ENCODE results near the gene FAM219B.
"Not testable (repeated sequence)": the region's sequence is repeated elsewhere in the genome, so short reads cannot be mapped to it uniquely, and the experiment has no call there.

Gene FAM219B, protein sequence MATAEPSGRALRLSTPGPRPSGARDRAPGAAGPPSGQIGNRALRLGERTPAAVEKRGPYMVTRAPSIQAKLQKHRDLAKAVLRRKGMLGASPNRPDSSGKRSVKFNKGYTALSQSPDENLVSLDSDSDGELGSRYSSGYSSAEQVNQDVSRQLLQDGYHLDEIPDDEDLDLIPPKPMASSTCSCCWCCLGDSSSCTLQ

DNA sequence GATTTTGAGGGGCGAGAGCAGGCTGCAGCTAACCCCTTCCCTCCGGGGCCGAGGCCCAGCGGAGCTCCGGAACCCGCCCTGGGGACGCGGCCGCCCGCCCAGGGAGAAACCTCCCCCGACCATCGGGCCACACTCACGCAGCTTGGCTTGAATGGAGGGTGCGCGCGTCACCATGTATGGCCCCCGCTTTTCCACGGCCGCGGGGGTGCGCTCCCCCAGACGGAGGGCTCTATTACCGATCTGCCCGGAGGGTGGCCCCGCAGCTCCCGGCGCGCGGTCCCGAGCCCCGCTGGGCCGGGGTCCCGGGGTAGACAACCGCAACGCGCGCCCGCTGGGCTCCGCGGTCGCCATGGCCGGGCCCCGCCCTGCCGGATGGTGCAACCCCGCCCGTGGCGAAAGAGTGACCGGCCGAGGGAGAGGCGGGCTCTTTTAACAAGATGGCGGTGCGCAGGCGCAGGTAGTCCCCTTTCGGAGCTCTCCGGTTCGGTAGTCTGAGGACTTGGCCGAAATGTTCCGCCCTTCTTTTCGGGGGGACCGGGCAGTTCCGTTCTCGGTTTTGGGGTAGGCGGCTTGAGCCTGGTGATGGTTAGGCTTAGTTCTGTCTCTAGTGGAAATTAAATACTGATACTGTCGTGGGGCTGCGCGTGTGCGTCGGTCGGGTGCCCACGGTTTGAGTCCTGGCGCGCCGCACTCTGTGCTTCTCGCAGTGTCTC is at the start of gene FAM219B:
Gene FAM219B (minus strand): TSS at position 402 of the 713 bp plus-strand sequence. CDS start 51 bp downstream, at position 351.
- Histone ChIP-seq H3K9ac (ENCODE audit: low read depth in 1 of 2, low read length in 2 of 2) (peak within 1 kb of the TSS; percentile 85 to 97), H3K9me3 (ENCODE audit: control insufficient read depth in 2 of 2, low read length in 2 of 2) (no peaks in the 10 kb centered on the region), H3K36me3 (ENCODE audit: control insufficient read depth in 2 of 2, insufficient read depth in 2 of 2, low read length in 2 of 2) (peaks cover 20 to 28% of the 10 kb centered on the region in 2 donors), H3K27ac (ENCODE audit: low read depth in 2 of 2, low read length in 2 of 2) (peak within 1 kb of the TSS; percentile 87 to 92), H3K4me1 (ENCODE audit: control insufficient read depth in 2 of 2, insufficient read depth in 2 of 2, low read length in 2 of 2) (peaks cover 21 to 27% of the 10 kb centered on the region in 2 donors), H3K27me3 (ENCODE audit: control insufficient read depth in 2 of 2, insufficient read depth in 2 of 2, low read length in 2 of 2) (no peaks in the 10 kb centered on the region), H3K4me3 (ENCODE audit: low read length in 2 of 2) (peak within 1 kb of the TSS; percentile 80 to 90)

DNA sequence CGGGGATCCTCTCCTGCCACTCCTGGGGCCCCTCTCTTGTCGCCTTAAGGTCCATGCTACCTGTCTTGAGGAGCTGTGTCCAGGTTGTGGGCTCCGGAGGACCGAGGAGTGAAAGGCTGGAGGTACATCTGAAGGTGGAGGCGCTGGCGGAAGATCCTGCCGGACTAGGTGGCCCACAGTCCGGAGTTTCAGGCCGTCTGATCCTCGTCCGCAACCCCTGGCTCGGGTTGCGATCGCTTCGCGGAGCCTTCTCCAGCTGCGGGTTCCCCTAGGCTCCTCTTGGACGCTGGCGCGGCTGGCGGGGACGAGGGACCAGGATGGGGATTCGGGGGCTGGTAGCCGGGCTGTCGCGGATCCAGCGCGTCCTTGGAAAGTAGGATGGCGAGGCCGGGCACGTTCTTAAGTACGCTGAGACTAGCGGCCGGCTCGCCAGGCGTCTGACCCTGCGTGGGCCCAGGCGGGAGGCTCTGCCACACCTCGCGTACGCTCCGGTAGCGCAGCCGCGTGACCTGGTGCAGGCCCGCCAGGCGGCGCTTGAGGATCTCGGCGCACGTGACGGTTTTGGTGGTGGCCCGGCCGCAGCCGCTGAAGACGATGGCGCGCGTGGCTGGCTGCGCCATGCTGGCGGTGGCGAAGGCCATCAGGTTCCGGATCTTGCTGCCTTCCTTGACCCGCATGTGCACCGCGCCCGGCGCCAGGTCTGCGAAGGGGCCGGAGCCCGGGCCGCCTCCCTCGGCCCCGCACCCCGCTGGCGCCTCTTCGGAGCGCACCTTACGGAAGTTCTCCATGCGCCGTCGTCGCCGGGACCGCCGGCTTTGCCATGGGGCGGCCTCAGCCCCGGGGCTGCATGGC is 49.4 kb upstream of the FAM219B start:
- peak overlapping the region; percentile 85 to 92 for H3K4me3 ChIP-seq (ENCODE audit: low read length in 2 of 2)
- H3K9ac ChIP-seq (ENCODE audit: low read depth in 1 of 2, low read length in 2 of 2) = peak overlapping the region; percentile 41 to 82
- H3K36me3 ChIP-seq (ENCODE audit: control insufficient read depth in 2 of 2, insufficient read depth in 2 of 2, low read length in 2 of 2) = no peaks in the 10 kb centered on the region
- H3K27me3 ChIP-seq (ENCODE audit: control insufficient read depth in 2 of 2, insufficient read depth in 2 of 2, low read length in 2 of 2) = peaks cover 0 to 3% of the 10 kb centered on the region in 2 donors
- H3K9me3 ChIP-seq (ENCODE audit: control insufficient read depth in 2 of 2, low read length in 2 of 2) = no peaks in the 10 kb centered on the region
- H3K27ac ChIP-seq (ENCODE audit: low read depth in 2 of 2, low read length in 2 of 2) = peak overlapping the region; percentile 90 to 91
- peaks cover 37 to 48% of the 10 kb centered on the region in 2 donors for H3K4me1 ChIP-seq (ENCODE audit: control insufficient read depth in 2 of 2, insufficient read depth in 2 of 2, low read length in 2 of 2)

DNA sequence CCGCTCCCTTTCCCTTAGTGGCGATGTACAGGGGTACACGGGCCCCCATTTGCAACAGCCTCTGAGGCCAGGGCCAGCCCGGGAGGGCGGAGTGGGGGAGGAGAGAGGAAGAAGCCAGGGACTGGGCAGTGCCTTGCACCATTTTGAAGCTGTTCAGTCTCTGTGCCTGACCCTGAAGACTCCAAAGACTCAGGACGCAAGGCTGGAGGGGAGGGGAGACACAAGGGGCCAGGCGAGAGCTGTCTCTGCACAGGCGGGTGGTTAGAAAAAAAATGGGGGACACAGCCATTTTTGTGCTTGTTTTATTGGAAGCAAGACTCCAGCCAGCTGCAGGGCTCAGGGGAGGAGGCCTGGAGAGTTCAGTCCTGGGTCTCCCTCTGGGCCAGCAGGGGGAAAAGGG is 48.4 kb upstream of the FAM219B start:
- no peak overlapping the region for H3K27ac ChIP-seq (ENCODE audit: low read depth in 2 of 2, low read length in 2 of 2)
- peaks cover 37 to 46% of the 10 kb centered on the region in 2 donors for H3K4me1 ChIP-seq (ENCODE audit: control insufficient read depth in 2 of 2, insufficient read depth in 2 of 2, low read length in 2 of 2)
- H3K27me3 ChIP-seq (ENCODE audit: control insufficient read depth in 2 of 2, insufficient read depth in 2 of 2, low read length in 2 of 2) = peaks cover 0 to 3% of the 10 kb centered on the region in 2 donors
- H3K36me3 ChIP-seq (ENCODE audit: control insufficient read depth in 2 of 2, insufficient read depth in 2 of 2, low read length in 2 of 2) = no peaks in the 10 kb centered on the region
- H3K4me3 ChIP-seq (ENCODE audit: low read length in 2 of 2) = peak overlapping the region; percentile 17 to 85
- H3K9ac ChIP-seq (ENCODE audit: low read depth in 1 of 2, low read length in 2 of 2) = no peak overlapping the region
- no peaks in the 10 kb centered on the region for H3K9me3 ChIP-seq (ENCODE audit: control insufficient read depth in 2 of 2, low read length in 2 of 2)

DNA sequence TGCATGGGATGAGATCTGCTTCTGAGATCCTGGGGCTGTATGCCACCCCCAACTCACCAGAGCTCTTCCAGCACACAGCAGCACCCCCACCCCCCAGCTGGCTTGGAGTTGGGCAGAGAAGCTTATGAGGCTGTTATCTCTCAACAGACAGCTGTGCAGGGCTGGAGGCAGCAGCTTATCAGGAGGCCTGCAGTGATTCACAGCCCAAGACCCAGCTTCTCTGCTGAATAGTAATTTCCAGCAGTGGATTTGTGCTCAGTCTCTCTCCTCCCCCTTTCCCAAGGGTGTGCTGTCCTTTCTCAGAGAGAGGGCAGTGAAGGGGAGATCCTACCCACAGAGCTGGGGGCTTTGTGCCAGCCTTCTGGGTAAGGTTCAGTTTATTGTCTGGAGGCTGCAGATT is 47.9 kb upstream of the FAM219B start:
- Histone ChIP-seq H3K36me3 (ENCODE audit: control insufficient read depth in 2 of 2, insufficient read depth in 2 of 2, low read length in 2 of 2) (no peaks in the 10 kb centered on the region), H3K27ac (ENCODE audit: low read depth in 2 of 2, low read length in 2 of 2) (no peak overlapping the region), H3K9ac (ENCODE audit: low read depth in 1 of 2, low read length in 2 of 2) (peak overlapping the region in 1 of 2 donors; percentile 24)

DNA sequence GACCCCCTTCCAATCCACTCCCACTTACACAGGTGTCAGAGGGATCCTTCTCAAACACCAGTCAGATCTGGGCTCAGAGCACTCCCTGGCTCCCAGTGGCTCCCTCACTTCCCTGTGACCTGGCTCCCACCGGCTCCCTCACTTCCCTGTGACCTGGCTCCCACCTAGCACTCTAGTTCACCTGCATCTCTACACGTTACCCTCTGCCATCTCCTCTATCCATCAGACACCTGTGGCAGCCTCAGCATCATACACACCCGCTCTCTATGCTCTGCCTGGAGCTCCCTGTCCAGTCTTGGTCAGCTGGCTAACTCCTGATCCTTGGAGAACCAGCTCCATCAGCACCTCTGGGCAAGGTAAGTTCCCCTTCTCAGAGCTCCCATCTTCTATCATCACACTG is 44.4 kb upstream of the FAM219B start:
- Histone ChIP-seq H3K9ac (ENCODE audit: low read depth in 1 of 2, low read length in 2 of 2) (no peak overlapping the region), H3K4me1 (ENCODE audit: control insufficient read depth in 2 of 2, insufficient read depth in 2 of 2, low read length in 2 of 2) (peaks cover 18 to 20% of the 10 kb centered on the region in 2 donors), H3K9me3 (ENCODE audit: control insufficient read depth in 2 of 2, low read length in 2 of 2) (no peaks in the 10 kb centered on the region), H3K27ac (ENCODE audit: low read depth in 2 of 2, low read length in 2 of 2) (no peak overlapping the region), H3K36me3 (ENCODE audit: control insufficient read depth in 2 of 2, insufficient read depth in 2 of 2, low read length in 2 of 2) (no peaks in the 10 kb centered on the region), H3K27me3 (ENCODE audit: control insufficient read depth in 2 of 2, insufficient read depth in 2 of 2, low read length in 2 of 2) (no peaks in the 10 kb centered on the region), H3K4me3 (ENCODE audit: low read length in 2 of 2) (no peak overlapping the region)

More for the DNA sequence above, 47.9 kb upstream of the FAM219B start:
- Histone ChIP-seq H3K27me3 (ENCODE audit: control insufficient read depth in 2 of 2, insufficient read depth in 2 of 2, low read length in 2 of 2) (peaks cover 0 to 3% of the 10 kb centered on the region in 2 donors), H3K4me1 (ENCODE audit: control insufficient read depth in 2 of 2, insufficient read depth in 2 of 2, low read length in 2 of 2) (peaks cover 37 to 45% of the 10 kb centered on the region in 2 donors), H3K9me3 (ENCODE audit: control insufficient read depth in 2 of 2, low read length in 2 of 2) (no peaks in the 10 kb centered on the region), H3K4me3 (ENCODE audit: low read length in 2 of 2) (peak overlapping the region; percentile 17 to 85)

DNA sequence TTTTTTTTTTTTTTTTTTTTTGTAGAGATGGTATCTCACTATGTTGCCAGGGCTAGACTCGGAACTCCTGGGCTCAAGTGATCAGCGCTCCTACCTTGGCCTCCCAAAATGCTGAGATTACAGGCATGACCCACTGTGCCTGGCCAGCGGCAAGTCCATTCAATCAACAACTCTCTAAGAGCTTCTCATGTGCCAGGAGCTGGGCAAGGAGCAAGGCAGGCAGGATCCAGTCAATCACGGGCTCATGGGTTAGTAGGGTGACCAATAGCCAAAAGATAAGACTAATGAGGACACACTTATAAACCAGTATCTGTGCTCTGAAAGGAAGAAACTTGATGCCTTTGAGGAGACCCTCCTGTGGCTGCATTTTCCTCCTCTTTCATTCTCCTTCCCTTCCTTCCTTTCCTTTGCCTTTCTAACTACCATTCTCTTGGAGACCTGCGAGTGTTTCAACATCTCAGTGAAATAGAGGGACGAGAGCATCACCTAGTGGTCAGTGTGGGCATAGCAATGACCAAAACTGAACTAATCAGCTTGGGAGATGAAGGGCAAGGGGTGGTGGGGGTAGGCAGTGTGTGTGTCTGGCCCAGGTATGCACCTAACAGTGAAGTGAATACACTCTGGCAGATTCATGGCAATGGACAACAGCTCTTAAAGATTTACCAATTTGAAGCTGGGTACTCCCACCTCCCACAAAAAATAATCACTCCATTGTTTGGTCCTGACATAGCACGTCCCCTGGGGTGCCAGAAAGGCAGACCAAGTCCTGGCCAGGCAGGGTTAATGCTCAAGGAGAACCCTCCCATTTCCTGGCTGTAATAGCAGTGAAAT is 43.6 kb upstream of the FAM219B start:
- no peaks in the 10 kb centered on the region for H3K9me3 ChIP-seq (ENCODE audit: control insufficient read depth in 2 of 2, low read length in 2 of 2)
- no peaks in the 10 kb centered on the region for H3K36me3 ChIP-seq (ENCODE audit: control insufficient read depth in 2 of 2, insufficient read depth in 2 of 2, low read length in 2 of 2)
- H3K27me3 ChIP-seq (ENCODE audit: control insufficient read depth in 2 of 2, insufficient read depth in 2 of 2, low read length in 2 of 2) = no peaks in the 10 kb centered on the region
- H3K27ac ChIP-seq (ENCODE audit: low read depth in 2 of 2, low read length in 2 of 2) = no peak overlapping the region
- H3K9ac ChIP-seq (ENCODE audit: low read depth in 1 of 2, low read length in 2 of 2) = no peak overlapping the region
- no peak overlapping the region for H3K4me3 ChIP-seq (ENCODE audit: low read length in 2 of 2)
- peaks cover 11 to 13% of the 10 kb centered on the region in 2 donors for H3K4me1 ChIP-seq (ENCODE audit: control insufficient read depth in 2 of 2, insufficient read depth in 2 of 2, low read length in 2 of 2)

DNA sequence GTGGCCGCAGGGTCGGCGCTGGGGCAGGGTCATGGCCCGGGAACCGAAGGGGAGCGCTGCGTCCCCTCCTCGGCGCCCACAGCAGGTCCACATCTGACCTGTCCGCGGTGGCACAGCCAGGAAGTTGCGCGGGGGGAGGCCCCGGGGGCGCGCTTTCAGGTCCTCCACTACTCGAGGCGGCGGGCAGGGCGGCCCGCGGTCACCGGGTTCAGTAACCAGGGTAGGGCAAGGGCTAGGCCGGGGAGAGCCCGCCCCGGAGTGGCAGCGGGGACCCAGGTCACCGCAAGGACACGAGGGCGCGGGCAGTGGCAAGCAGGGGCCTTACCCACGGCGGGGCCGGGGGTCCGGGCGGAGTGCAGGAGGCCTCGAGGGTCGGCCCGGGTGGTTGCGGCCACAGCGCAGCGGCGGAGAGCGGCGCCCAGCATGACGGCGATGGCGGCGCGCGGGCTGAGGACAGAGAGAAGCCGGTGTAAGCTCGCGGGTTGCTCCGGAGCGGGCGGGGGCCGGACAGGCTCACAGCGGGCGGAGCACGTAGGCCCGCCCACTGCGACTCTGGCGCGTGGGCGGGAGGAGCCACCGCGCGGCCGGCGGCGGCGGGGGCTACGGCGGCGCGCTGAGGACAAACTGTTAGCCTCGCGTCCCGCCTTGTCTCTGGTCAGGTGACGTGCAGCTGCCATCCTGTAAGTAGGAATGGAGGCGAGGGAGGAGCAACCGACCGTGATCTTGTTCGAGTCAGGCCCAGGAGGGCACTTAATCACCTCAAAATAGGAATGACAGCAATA is 31.1 kb upstream of the FAM219B start, which contains the start of gene COX5A:
Gene COX5A (minus strand): TSS at position 484 of the 782 bp plus-strand sequence. CDS start 59 bp downstream, at position 425.
- Histone ChIP-seq H3K36me3 (ENCODE audit: control insufficient read depth in 2 of 2, insufficient read depth in 2 of 2, low read length in 2 of 2) (no peaks in the 10 kb centered on the region), H3K9me3 (ENCODE audit: control insufficient read depth in 2 of 2, low read length in 2 of 2) (no peaks in the 10 kb centered on the region), H3K27ac (ENCODE audit: low read depth in 2 of 2, low read length in 2 of 2) (peak within 1 kb of the TSS; percentile 98), H3K9ac (ENCODE audit: low read depth in 1 of 2, low read length in 2 of 2) (peak within 1 kb of the TSS; percentile 81 to 96), H3K27me3 (ENCODE audit: control insufficient read depth in 2 of 2, insufficient read depth in 2 of 2, low read length in 2 of 2) (no peaks in the 10 kb centered on the region), H3K4me1 (ENCODE audit: control insufficient read depth in 2 of 2, insufficient read depth in 2 of 2, low read length in 2 of 2) (peaks cover 11 to 20% of the 10 kb centered on the region in 2 donors), H3K4me3 (ENCODE audit: low read length in 2 of 2) (peak within 1 kb of the TSS; percentile 78 to 91)

DNA sequence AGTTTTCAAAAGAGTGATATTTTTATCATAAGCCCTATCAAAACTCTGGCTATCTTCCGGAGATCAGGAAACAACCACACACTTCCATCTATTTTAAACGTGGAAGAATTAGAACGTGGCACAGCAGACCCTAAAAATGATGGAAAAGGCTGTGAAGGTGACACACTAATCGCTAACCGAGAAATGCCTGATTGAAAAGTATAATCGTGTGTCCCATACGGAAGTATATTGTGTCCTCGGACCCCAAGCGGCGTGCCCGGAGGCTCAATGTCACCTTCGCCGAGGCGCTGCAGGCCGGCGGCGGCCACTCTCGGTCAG is 30.6 kb upstream of the FAM219B start:
- Histone ChIP-seq H3K9ac (ENCODE audit: low read depth in 1 of 2, low read length in 2 of 2) (peak overlapping the region; percentile 81 to 96), H3K36me3 (ENCODE audit: control insufficient read depth in 2 of 2, insufficient read depth in 2 of 2, low read length in 2 of 2) (no peaks in the 10 kb centered on the region), H3K27ac (ENCODE audit: low read depth in 2 of 2, low read length in 2 of 2) (peak overlapping the region; percentile 98), H3K9me3 (ENCODE audit: control insufficient read depth in 2 of 2, low read length in 2 of 2) (no peaks in the 10 kb centered on the region), H3K4me3 (ENCODE audit: low read length in 2 of 2) (peak overlapping the region; percentile 78 to 91), H3K27me3 (ENCODE audit: control insufficient read depth in 2 of 2, insufficient read depth in 2 of 2, low read length in 2 of 2) (no peaks in the 10 kb centered on the region), H3K4me1 (ENCODE audit: control insufficient read depth in 2 of 2, insufficient read depth in 2 of 2, low read length in 2 of 2) (peaks cover 11 to 24% of the 10 kb centered on the region in 2 donors)

DNA sequence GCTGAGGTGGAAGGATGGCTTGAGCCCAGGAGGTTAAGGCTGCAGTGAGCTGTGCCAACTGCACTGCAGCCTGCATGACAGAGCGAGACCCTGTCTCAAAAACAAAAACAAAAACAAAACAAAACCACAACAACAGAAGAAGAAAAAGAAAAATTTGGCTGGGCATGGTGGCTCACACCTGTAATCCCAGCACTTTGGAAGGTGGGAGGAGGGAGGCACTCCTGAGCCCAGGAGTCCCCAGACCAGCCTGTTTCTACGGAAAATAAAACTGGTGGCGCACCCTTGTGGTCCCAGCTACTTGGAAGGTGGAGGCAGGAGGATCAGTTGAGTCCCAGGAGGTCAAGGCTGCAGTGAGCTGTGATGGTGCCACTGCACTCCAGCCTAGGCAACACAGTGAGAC is 28.5 kb upstream of the FAM219B start:
- H3K9me3 ChIP-seq (ENCODE audit: control insufficient read depth in 2 of 2, low read length in 2 of 2); H3K27me3 ChIP-seq (ENCODE audit: control insufficient read depth in 2 of 2, insufficient read depth in 2 of 2, low read length in 2 of 2); H3K36me3 ChIP-seq (ENCODE audit: control insufficient read depth in 2 of 2, insufficient read depth in 2 of 2, low read length in 2 of 2): not testable (repeated sequence)
- peak overlapping the region in 1 of 2 donors; percentile 54 for H3K9ac ChIP-seq (ENCODE audit: low read depth in 1 of 2, low read length in 2 of 2)
- H3K4me3 ChIP-seq (ENCODE audit: low read length in 2 of 2) = peak overlapping the region in 1 of 2 donors; percentile 14
- peaks cover 16 to 34% of the 10 kb centered on the region in 2 donors for H3K4me1 ChIP-seq (ENCODE audit: control insufficient read depth in 2 of 2, insufficient read depth in 2 of 2, low read length in 2 of 2)
- H3K27ac ChIP-seq (ENCODE audit: low read depth in 2 of 2, low read length in 2 of 2) = peak overlapping the region; percentile 56 to 61

Measured in mucosa of rectum (tissue), 2 donors.